ENCODE data around the gene LIMA1. TPM values are rescaled to one million over a fixed set of nuclear protein-coding genes. Genes with fewer than 3 reads are reported as not detected.

Gene LIMA1
- total RNA-seq, 6 donors from 2014 or later: 55.2 to 126 (median 68.8) TPM

- Histone ChIP-seq H3K9me3 (no peaks in the 10 kb centered on the region), H3K4me1 (peaks cover 0 to 14% (median 10%) of the 10 kb centered on the region in 4 donors), H3K36me3 (peaks cover 12 to 52% (median 29%) of the 10 kb centered on the region in 4 donors), H3K27ac (no peak overlapping the region), H3K27me3 (no peaks in the 10 kb centered on the region), H3K4me3 (no peak overlapping the region)
- WGBS, 2 donors: 93 to 96% methylated on average over 4 of the region's 4 CpGs
- no peak for TF ChIP-seq EP300 (IDR thresholded peaks at IDR 0.05)
- no peak for TF ChIP-seq POLR2AphosphoS5 (IDR thresholded peaks at IDR 0.05)
- TF ChIP-seq POLR2A (IDR thresholded peaks at IDR 0.05): no peak
- TF ChIP-seq CTCF (IDR thresholded peaks at IDR 0.05): no peak
- DNase-seq (no peak), ATAC-seq (ENCODE audit: low FRiP score in 2 of 2) (no peak)
Measured at GRCh38 chr12:50181691-50182090, 101.6 kb downstream of the LIMA1 start.

GRCh38 chr12:50175716-50176026 is 107.6 kb downstream of the LIMA1 start:
- no peak for ATAC-seq (ENCODE audit: low FRiP score in 2 of 2)
- 43 to 55% methylated on average over 1 of the region's 1 CpG for WGBS, 2 donors
- Histone ChIP-seq H3K27ac (no peak overlapping the region), H3K4me3 (no peak overlapping the region), H3K4me1 (no peaks in the 10 kb centered on the region), H3K27me3 (no peaks in the 10 kb centered on the region), H3K9me3 (no peaks in the 10 kb centered on the region), H3K36me3 (peaks cover 6 to 46% (median 29%) of the 10 kb centered on the region in 4 donors)
- no peak for DNase-seq
- TF ChIP-seq EP300 (IDR thresholded peaks at IDR 0.05) (no peak), CTCF (IDR thresholded peaks at IDR 0.05) (peak in 1 of 6 experiments; percentile 2)

- Histone ChIP-seq H3K36me3 (peaks cover 6 to 40% (median 24%) of the 10 kb centered on the region in 4 donors), H3K9me3 (no peaks in the 10 kb centered on the region)
- 73 to 75% methylated on average over 16 of the region's 16 CpGs for WGBS, 2 donors
Measured at GRCh38 chr12:50174971-50175715, 108.2 kb downstream of the LIMA1 start.

GRCh38 chr12:50167049-50167828 is 116.1 kb downstream of the LIMA1 start, which contains the start of gene CERS5:
CERS5 (minus strand) TSS chr12:50167369; CDS start chr12:50167297, 72 bp downstream.
- Histone ChIP-seq H3K36me3 (no peaks in the 10 kb centered on the region), H3K27ac (peak within 1 kb of the TSS; percentile 90 to 96 (median 90)), H3K9me3 (no peaks in the 10 kb centered on the region), H3K4me3 (peak within 1 kb of the TSS; percentile 78 to 97 (median 90)), H3K27me3 (no peaks in the 10 kb centered on the region), H3K4me1 (peaks cover 15 to 28% (median 18%) of the 10 kb centered on the region in 4 donors)
- WGBS, 2 donors: 0 to 1% methylated on average over 31 to 33 of the region's 70 CpGs
- ATAC-seq (ENCODE audit: low FRiP score in 2 of 2) (peak; percentile 100), DNase-seq (peak; percentile 99 to 100)
- TF ChIP-seq CTCF (IDR thresholded peaks at IDR 0.05): peak; percentile 22 to 84 (median 76)
- TF ChIP-seq POLR2A (IDR thresholded peaks at IDR 0.05): peak in 3 of 4 donors; percentile 60 to 75 (median 68)
- peak in 1 of 4 donors; percentile 3 for TF ChIP-seq EP300 (IDR thresholded peaks at IDR 0.05)
- peak; percentile 74 to 81 for TF ChIP-seq POLR2AphosphoS5 (IDR thresholded peaks at IDR 0.05)

More at GRCh38 chr12:50174971-50175715, 108.2 kb downstream of the LIMA1 start:
- Histone ChIP-seq H3K4me3 (no peak overlapping the region), H3K4me1 (no peaks in the 10 kb centered on the region), H3K27ac (no peak overlapping the region), H3K27me3 (no peaks in the 10 kb centered on the region)
- TF ChIP-seq POLR2A (IDR thresholded peaks at IDR 0.05) (no peak), POLR2AphosphoS5 (IDR thresholded peaks at IDR 0.05) (no peak), CTCF (IDR thresholded peaks at IDR 0.05) (peak; percentile 31 to 75 (median 60)), EP300 (IDR thresholded peaks at IDR 0.05) (no peak)
- no peak for DNase-seq
- peak in 1 of 2 donors; percentile 72 for ATAC-seq (ENCODE audit: low FRiP score in 2 of 2)
